IPS-18c (cell line): Measurements from ENCODE around the gene PLPP2.

Experiments used
- H3K4me3 ChIP-seq: 2 replicates; pipeline ENCODE4 v1.7.0; 2013; ENCODE audit warnings: low read depth, mild to moderate bottlenecking, low read length, moderate library complexity; ENCODE audit not compliant: insufficient read depth
- H3K9me3 ChIP-seq: one replicate; pipeline ENCODE4 v1.6.1; 2013; ENCODE audit warnings: mild to moderate bottlenecking, low read length, moderate library complexity; ENCODE audit not compliant: control insufficient read depth, insufficient read depth

The PLPP2 gene

GRCh38 chr19:291006-291521 lies at the start of gene PLPP2:
TSS of gene PLPP2 (minus strand) at chr19:291403. CDS start at chr19:291336, 67 bp downstream.
- H3K4me3 ChIP-seq = peak within 1 kb of the TSS; percentile 45
- H3K9me3 ChIP-seq = peaks cover 3% of the 10 kb centered on the region

GRCh38 chr19:340620-341385 lies 49.6 kb upstream of the PLPP2 start:
- Histone ChIP-seq H3K4me3 (no peak overlapping the region), H3K9me3 (no peaks in the 10 kb centered on the region)

- Histone ChIP-seq H3K4me3 (no peak overlapping the region), H3K9me3 (no peaks in the 10 kb centered on the region)
These were observed 48.2 kb upstream of the PLPP2 start for GRCh38 chr19:339262-339887.

GRCh38 chr19:338421-338820 lies 47.2 kb upstream of the PLPP2 start:
- no peak overlapping the region for H3K4me3 ChIP-seq
- H3K9me3 ChIP-seq = no peaks in the 10 kb centered on the region

GRCh38 chr19:336067-336614 lies 44.9 kb upstream of the PLPP2 start:
- Histone ChIP-seq H3K4me3 (no peak overlapping the region), H3K9me3 (no peaks in the 10 kb centered on the region)

- H3K9me3 ChIP-seq = no peaks in the 10 kb centered on the region
- no peak overlapping the region for H3K4me3 ChIP-seq
These were observed 44.4 kb upstream of the PLPP2 start for GRCh38 chr19:335486-336066.

GRCh38 chr19:335072-335471 lies 43.9 kb upstream of the PLPP2 start:
- no peak overlapping the region for H3K4me3 ChIP-seq
- H3K9me3 ChIP-seq = no peaks in the 10 kb centered on the region

- H3K9me3 ChIP-seq = no peaks in the 10 kb centered on the region
- no peak overlapping the region for H3K4me3 ChIP-seq
These were observed 43.3 kb upstream of the PLPP2 start for GRCh38 chr19:334296-335071.

- no peaks in the 10 kb centered on the region for H3K9me3 ChIP-seq
- no peak overlapping the region for H3K4me3 ChIP-seq
These were observed 39.3 kb upstream of the PLPP2 start for GRCh38 chr19:330503-330902.

GRCh38 chr19:329876-330275 lies 38.7 kb upstream of the PLPP2 start:
- Histone ChIP-seq H3K9me3 (no peaks in the 10 kb centered on the region), H3K4me3 (no peak overlapping the region)

- no peaks in the 10 kb centered on the region for H3K9me3 ChIP-seq
- no peak overlapping the region for H3K4me3 ChIP-seq
These were observed 36.9 kb upstream of the PLPP2 start for GRCh38 chr19:328025-328505.

- Histone ChIP-seq H3K4me3 (no peak overlapping the region), H3K9me3 (no peaks in the 10 kb centered on the region)
These were observed 36.3 kb upstream of the PLPP2 start for GRCh38 chr19:327291-328024.

GRCh38 chr19:326871-327270 lies 35.7 kb upstream of the PLPP2 start:
- peaks cover 2% of the 10 kb centered on the region for H3K9me3 ChIP-seq
- no peak overlapping the region for H3K4me3 ChIP-seq

- peaks cover 2% of the 10 kb centered on the region for H3K9me3 ChIP-seq
- H3K4me3 ChIP-seq = no peak overlapping the region
These were observed 34.8 kb upstream of the PLPP2 start for GRCh38 chr19:325937-326565.

GRCh38 chr19:325173-325936 lies 34.2 kb upstream of the PLPP2 start:
- Histone ChIP-seq H3K4me3 (no peak overlapping the region), H3K9me3 (peaks cover 2% of the 10 kb centered on the region)
